SK-N-SH treated with all-trans-retinoic acid at 6 μM for 48 hours (cell line): ENCODE results near the gene PKNOX2.

Source experiments
- ATAC-seq: fragments of 200-7000 bp; cut with Tn5 transposase; 3 replicates; pipeline ENCODE4 v1.9.1; 2020; ENCODE audit warnings: mild to moderate bottlenecking, moderate library complexity
- ARNTL ChIP-seq: fragments of 450-650 bp; formaldehyde crosslinking; IDR thresholded peaks from 2 replicates; pipeline ENCODE4 v1.5.0; 2020; ENCODE audit warnings: low read depth, mild to moderate bottlenecking, moderate library complexity, borderline replicate concordance
- BACH2 ChIP-seq: fragments of 250-450 bp; sonication (Bioruptor Pico); IDR thresholded peaks from 2 replicates; pipeline ENCODE4 v1.9.0; 2021; ENCODE audit warnings: mild to moderate bottlenecking, borderline replicate concordance
- CSDC2 ChIP-seq: fragments of 250-450 bp; sonication (Bioruptor Pico); IDR thresholded peaks from 2 replicates; pipeline ENCODE4 v1.5.0; 2020; ENCODE audit warnings: mild to moderate bottlenecking, moderate library complexity
- ESRRG ChIP-seq: fragments of 250-450 bp; sonication (Bioruptor Pico); IDR thresholded peaks from 2 replicates; pipeline ENCODE4 v1.6.1; 2021; ENCODE audit warnings: mild to moderate bottlenecking
- ISL1 ChIP-seq: fragments of 250-450 bp; sonication (Bioruptor Pico); IDR thresholded peaks from 2 replicates; pipeline ENCODE4 v2.1.2; 2022; ENCODE audit warnings: mild to moderate bottlenecking, moderate library complexity
- OSR1 ChIP-seq: fragments of 250-450 bp; sonication (Bioruptor Pico); IDR thresholded peaks from 2 replicates; pipeline ENCODE4 v1.8.0; 2022; ENCODE audit warnings: moderate library complexity, mild to moderate bottlenecking, inconsistent platforms
- PPARA ChIP-seq: fragments of 250-450 bp; sonication (Bioruptor Pico); IDR thresholded peaks from 2 replicates; pipeline ENCODE4 v1.5.0; 2020; ENCODE audit warnings: mild to moderate bottlenecking, borderline replicate concordance
- SNAI2 ChIP-seq: fragments of 250-450 bp; sonication (Bioruptor Pico); IDR thresholded peaks from 2 replicates; pipeline ENCODE4 v1.5.0; 2020; ENCODE audit warnings: mild to moderate bottlenecking, moderate library complexity
- ZC3H10 ChIP-seq: fragments of 250-450 bp; sonication (Bioruptor Pico); IDR thresholded peaks from 2 replicates; pipeline ENCODE4 v1.5.1; 2021; ENCODE audit warnings: mild to moderate bottlenecking, moderate library complexity
- ZFP3 ChIP-seq: fragments of 250-450 bp; sonication (Bioruptor Pico); IDR thresholded peaks from 2 replicates; pipeline ENCODE4 v1.5.0; 2020; ENCODE audit warnings: mild to moderate bottlenecking, moderate library complexity
- ZFP30 ChIP-seq: fragments of 450-650 bp; formaldehyde crosslinking; IDR thresholded peaks from 2 replicates; pipeline ENCODE4 v1.5.0; 2022; ENCODE audit warnings: mild to moderate bottlenecking, moderate library complexity
- ZNF565 ChIP-seq: fragments of 450-650 bp; formaldehyde crosslinking; conservative IDR thresholded peaks from 2 replicates; pipeline ENCODE4 v1.5.0; 2020; ENCODE audit warnings: low read depth, mild to moderate bottlenecking, moderate library complexity
- ZNF70 ChIP-seq: fragments of 450-650 bp; formaldehyde crosslinking; IDR thresholded peaks from 2 replicates; pipeline ENCODE4 v1.5.0; 2020; ENCODE audit warnings: mild to moderate bottlenecking, moderate library complexity
- ZNF8 ChIP-seq: fragments of 450-650 bp; formaldehyde crosslinking; IDR thresholded peaks from 2 replicates; pipeline ENCODE4 v1.5.0; 2020; ENCODE audit warnings: mild to moderate bottlenecking, moderate library complexity
- TF ChIP-seq, protein P1 (sequence below): fragments of 250-450 bp; sonication (Bioruptor Pico); IDR thresholded peaks from 2 replicates; pipeline ENCODE4 v1.5.1; 2021; ENCODE audit warnings: mild to moderate bottlenecking, moderate library complexity
- TF ChIP-seq, protein P2 (sequence below): fragments of 250-450 bp; sonication (Bioruptor Pico); IDR thresholded peaks from 2 replicates; pipeline ENCODE4 v1.5.0; 2020; ENCODE audit warnings: mild to moderate bottlenecking, moderate library complexity
- TF ChIP-seq, protein P3 (sequence below): fragments of 250-450 bp; sonication (Bioruptor Pico); IDR thresholded peaks from 2 replicates; pipeline ENCODE4 v1.8.0; 2021; ENCODE audit warnings: low read depth, mild to moderate bottlenecking, moderate library complexity, borderline replicate concordance
- TF ChIP-seq, protein P4 (sequence below): fragments of 250-450 bp; sonication (Bioruptor Pico); IDR thresholded peaks from 2 replicates; pipeline ENCODE4 v1.8.0; 2020; ENCODE audit warnings: mild to moderate bottlenecking, moderate library complexity, borderline replicate concordance

PKNOX2 gene

DNA sequence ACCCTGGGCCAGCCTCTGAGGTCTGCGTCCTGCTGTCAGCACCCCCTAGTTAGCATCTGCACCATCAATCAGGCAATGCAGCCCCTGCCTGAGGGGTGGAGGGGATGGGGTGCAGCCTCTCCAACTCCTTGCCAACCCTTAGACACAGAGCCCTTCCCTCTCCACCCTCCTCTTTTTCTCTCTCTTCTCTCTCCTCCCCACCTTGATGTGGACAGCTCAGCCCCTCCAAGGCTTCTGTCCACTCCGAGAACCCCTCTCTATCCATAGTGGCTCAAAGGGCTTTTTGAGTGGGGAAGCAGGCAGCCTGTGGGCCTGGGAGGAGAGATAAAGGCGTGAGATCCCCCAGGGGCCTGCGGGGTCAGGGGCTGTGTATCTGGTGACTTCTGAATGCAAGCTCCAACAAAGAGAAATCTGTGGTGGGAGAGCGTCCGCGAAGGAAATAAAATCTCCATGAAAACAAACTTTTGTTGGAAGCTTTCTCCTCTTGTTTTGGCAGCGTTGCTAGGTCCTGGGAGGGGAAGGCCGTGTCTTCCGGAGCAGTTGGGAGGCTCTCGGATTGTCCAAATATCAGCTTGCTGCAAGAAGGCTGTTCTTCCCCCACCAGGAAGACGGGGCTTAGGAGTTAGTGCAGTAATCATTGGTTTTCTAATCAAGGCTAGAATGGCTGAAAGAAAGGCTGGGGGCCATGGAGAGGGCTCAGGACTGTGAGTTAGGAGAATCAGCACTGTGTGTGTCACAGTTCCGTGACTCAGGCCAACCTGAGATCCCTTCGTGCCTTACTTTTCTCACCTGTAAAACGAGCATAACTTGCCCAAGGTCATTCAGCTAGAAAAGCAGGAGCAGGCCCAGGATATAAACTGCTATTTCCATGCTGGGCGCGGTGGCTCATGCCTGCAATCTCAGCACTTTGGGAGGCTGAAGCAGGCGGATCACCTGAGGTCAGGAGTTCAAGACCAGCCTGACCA is 50.3 kb downstream of the PKNOX2 start:
- ATAC-seq, result no peak
- no peak for TF ChIP-seq ZNF8 (CRISPR knock-in tag)
- no peak for TF ChIP-seq ZNF70 (CRISPR knock-in tag)
- TF ChIP-seq CSDC2 (CRISPR knock-in tag), result no peak
- TF ChIP-seq, protein P1, sequence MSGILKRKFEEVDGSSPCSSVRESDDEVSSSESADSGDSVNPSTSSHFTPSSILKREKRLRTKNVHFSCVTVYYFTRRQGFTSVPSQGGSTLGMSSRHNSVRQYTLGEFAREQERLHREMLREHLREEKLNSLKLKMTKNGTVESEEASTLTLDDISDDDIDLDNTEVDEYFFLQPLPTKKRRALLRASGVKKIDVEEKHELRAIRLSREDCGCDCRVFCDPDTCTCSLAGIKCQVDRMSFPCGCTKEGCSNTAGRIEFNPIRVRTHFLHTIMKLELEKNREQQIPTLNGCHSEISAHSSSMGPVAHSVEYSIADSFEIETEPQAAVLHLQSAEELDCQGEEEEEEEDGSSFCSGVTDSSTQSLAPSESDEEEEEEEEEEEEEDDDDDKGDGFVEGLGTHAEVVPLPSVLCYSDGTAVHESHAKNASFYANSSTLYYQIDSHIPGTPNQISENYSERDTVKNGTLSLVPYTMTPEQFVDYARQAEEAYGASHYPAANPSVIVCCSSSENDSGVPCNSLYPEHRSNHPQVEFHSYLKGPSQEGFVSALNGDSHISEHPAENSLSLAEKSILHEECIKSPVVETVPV (CRISPR knock-in tag), result no peak
- TF ChIP-seq, protein P2, sequence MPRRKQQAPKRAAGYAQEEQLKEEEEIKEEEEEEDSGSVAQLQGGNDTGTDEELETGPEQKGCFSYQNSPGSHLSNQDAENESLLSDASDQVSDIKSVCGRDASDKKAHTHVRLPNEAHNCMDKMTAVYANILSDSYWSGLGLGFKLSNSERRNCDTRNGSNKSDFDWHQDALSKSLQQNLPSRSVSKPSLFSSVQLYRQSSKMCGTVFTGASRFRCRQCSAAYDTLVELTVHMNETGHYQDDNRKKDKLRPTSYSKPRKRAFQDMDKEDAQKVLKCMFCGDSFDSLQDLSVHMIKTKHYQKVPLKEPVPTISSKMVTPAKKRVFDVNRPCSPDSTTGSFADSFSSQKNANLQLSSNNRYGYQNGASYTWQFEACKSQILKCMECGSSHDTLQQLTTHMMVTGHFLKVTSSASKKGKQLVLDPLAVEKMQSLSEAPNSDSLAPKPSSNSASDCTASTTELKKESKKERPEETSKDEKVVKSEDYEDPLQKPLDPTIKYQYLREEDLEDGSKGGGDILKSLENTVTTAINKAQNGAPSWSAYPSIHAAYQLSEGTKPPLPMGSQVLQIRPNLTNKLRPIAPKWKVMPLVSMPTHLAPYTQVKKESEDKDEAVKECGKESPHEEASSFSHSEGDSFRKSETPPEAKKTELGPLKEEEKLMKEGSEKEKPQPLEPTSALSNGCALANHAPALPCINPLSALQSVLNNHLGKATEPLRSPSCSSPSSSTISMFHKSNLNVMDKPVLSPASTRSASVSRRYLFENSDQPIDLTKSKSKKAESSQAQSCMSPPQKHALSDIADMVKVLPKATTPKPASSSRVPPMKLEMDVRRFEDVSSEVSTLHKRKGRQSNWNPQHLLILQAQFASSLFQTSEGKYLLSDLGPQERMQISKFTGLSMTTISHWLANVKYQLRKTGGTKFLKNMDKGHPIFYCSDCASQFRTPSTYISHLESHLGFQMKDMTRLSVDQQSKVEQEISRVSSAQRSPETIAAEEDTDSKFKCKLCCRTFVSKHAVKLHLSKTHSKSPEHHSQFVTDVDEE (CRISPR knock-in tag), result no peak
- TF ChIP-seq, protein P3, sequence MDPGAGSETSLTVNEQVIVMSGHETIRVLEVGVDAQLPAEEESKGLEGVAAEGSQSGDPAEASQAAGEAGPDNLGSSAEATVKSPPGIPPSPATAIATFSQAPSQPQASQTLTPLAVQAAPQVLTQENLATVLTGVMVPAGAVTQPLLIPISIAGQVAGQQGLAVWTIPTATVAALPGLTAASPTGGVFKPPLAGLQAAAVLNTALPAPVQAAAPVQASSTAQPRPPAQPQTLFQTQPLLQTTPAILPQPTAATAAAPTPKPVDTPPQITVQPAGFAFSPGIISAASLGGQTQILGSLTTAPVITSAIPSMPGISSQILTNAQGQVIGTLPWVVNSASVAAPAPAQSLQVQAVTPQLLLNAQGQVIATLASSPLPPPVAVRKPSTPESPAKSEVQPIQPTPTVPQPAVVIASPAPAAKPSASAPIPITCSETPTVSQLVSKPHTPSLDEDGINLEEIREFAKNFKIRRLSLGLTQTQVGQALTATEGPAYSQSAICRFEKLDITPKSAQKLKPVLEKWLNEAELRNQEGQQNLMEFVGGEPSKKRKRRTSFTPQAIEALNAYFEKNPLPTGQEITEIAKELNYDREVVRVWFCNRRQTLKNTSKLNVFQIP (CRISPR knock-in tag), result no peak

DNA sequence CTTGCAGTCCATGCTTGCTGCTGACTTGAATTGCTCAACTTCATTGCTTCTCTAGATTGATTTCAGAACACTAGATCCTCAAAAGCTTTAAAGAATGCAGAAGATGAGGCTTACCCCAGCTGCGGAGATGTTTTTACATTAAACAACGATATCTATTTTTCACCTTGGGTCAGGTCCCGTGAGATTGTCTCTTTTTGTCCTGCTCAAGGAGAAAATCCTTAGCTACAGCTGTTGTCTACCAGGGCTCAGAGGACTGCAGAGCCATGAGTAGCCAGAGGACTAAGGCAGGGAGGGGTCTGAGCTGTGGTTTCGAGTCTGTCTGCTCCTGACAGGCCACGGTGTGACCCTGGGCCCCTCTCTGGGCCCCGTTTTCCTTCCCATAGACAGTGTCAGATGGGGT is 51.4 kb downstream of the PKNOX2 start:
- ATAC-seq, result no peak
- TF ChIP-seq ZNF70 (CRISPR knock-in tag), result no peak
- no peak for TF ChIP-seq ZNF565 (CRISPR knock-in tag)
- TF ChIP-seq OSR1 (CRISPR knock-in tag), result no peak
- no peak for TF ChIP-seq BACH2 (CRISPR knock-in tag)
- TF ChIP-seq, protein P4, sequence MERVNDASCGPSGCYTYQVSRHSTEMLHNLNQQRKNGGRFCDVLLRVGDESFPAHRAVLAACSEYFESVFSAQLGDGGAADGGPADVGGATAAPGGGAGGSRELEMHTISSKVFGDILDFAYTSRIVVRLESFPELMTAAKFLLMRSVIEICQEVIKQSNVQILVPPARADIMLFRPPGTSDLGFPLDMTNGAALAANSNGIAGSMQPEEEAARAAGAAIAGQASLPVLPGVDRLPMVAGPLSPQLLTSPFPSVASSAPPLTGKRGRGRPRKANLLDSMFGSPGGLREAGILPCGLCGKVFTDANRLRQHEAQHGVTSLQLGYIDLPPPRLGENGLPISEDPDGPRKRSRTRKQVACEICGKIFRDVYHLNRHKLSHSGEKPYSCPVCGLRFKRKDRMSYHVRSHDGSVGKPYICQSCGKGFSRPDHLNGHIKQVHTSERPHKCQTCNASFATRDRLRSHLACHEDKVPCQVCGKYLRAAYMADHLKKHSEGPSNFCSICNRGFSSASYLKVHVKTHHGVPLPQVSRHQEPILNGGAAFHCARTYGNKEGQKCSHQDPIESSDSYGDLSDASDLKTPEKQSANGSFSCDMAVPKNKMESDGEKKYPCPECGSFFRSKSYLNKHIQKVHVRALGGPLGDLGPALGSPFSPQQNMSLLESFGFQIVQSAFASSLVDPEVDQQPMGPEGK (CRISPR knock-in tag), result no peak
- no peak for TF ChIP-seq ARNTL (CRISPR knock-in tag)
- TF ChIP-seq ZC3H10, result no peak
- TF ChIP-seq ZFP3, result no peak
- TF ChIP-seq ZNF8 (CRISPR knock-in tag), result no peak
- TF ChIP-seq SNAI2 (CRISPR knock-in tag), result no peak
- TF ChIP-seq, protein P1 (CRISPR knock-in tag), result no peak
- TF ChIP-seq ZFP30 (CRISPR knock-in tag), result no peak
- TF ChIP-seq ESRRG (CRISPR knock-in tag), result no peak
- TF ChIP-seq CSDC2 (CRISPR knock-in tag), result no peak
- TF ChIP-seq PPARA (CRISPR knock-in tag), result no peak
- TF ChIP-seq ISL1, result no peak
- TF ChIP-seq, protein P3 (CRISPR knock-in tag), result no peak
